BE2C (cell line): ENCODE results near the gene TNS3.

Experiments
- DNase-seq: peaks from one replicate; pipeline ENCODE4 v3.0.0-alpha.2; 2020
- H3K27me3 ChIP-seq: fragments of 250-450 bp; sonication (Bioruptor Pico); 2 replicates; pipeline ENCODE4 v1.5.1; 2020; ENCODE audit warnings: mild to moderate bottlenecking
- H3K36me3 ChIP-seq: fragments of 250-450 bp; sonication (Bioruptor Pico); 2 replicates; pipeline ENCODE4 v1.5.1; 2020; ENCODE audit warnings: mild to moderate bottlenecking
- H3K4me1 ChIP-seq: fragments of 250-450 bp; sonication (Bioruptor Pico); 2 replicates; pipeline ENCODE4 v1.5.1; 2020
- H3K4me3 ChIP-seq: 2 replicates; pipeline ENCODE4 v1.5.1; 2011; ENCODE audit warnings: low read depth, low read length
- H3K9me3 ChIP-seq: fragments of 250-450 bp; sonication (Bioruptor Pico); 2 replicates; pipeline ENCODE4 v1.5.1; 2020
- TF ChIP-seq, protein P1 (sequence below): IDR thresholded peaks from 2 replicates; pipeline ENCODE4 v1.5.1; 2012; ENCODE audit warnings: mild to moderate bottlenecking, low read depth, low read length

The TNS3 gene

GRCh38 chr7:47314248-47314647, 267.7 kb downstream of the TNS3 start:
- no peaks in the 10 kb centered on the region for H3K36me3 ChIP-seq

GRCh38 chr7:47313564-47313963, 268.3 kb downstream of the TNS3 start:
- TF ChIP-seq, protein P1, sequence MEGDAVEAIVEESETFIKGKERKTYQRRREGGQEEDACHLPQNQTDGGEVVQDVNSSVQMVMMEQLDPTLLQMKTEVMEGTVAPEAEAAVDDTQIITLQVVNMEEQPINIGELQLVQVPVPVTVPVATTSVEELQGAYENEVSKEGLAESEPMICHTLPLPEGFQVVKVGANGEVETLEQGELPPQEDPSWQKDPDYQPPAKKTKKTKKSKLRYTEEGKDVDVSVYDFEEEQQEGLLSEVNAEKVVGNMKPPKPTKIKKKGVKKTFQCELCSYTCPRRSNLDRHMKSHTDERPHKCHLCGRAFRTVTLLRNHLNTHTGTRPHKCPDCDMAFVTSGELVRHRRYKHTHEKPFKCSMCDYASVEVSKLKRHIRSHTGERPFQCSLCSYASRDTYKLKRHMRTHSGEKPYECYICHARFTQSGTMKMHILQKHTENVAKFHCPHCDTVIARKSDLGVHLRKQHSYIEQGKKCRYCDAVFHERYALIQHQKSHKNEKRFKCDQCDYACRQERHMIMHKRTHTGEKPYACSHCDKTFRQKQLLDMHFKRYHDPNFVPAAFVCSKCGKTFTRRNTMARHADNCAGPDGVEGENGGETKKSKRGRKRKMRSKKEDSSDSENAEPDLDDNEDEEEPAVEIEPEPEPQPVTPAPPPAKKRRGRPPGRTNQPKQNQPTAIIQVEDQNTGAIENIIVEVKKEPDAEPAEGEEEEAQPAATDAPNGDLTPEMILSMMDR, result no peak
- no peak overlapping the region for H3K4me3 ChIP-seq
- H3K4me1 ChIP-seq, result no peaks in the 10 kb centered on the region
- DNase-seq, result no peak
- no peaks in the 10 kb centered on the region for H3K36me3 ChIP-seq
- no peaks in the 10 kb centered on the region for H3K27me3 ChIP-seq
- no peaks in the 10 kb centered on the region for H3K9me3 ChIP-seq

More at GRCh38 chr7:47314248-47314647, 267.7 kb downstream of the TNS3 start:
- Histone ChIP-seq H3K4me1 (no peaks in the 10 kb centered on the region), H3K27me3 (no peaks in the 10 kb centered on the region), H3K4me3 (no peak overlapping the region), H3K9me3 (no peaks in the 10 kb centered on the region)
- no peak for DNase-seq
- TF ChIP-seq, protein P1, result no peak

DNA sequence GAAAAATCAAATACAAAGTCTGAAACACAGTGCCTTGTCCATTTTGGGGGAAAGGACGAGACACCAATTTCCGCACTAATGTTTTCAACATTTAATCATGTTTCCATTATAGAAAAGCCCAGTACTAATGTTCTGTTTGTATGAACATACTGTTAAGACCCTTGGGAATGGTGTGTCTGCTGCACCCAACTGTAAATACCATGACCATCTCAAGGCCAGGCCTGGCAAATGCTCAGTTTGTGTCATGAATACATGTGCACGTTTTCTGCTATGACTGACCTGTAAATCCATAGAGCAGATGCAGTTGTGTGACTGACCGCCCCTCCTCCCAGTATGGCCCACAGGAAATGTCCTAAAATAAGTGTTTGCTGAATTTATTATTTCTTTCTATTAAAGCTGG, 270.0 kb downstream of the TNS3 start:
- TF ChIP-seq, protein P1, result no peak
- Histone ChIP-seq H3K4me1 (no peaks in the 10 kb centered on the region), H3K27me3 (no peaks in the 10 kb centered on the region), H3K9me3 (no peaks in the 10 kb centered on the region), H3K4me3 (no peak overlapping the region), H3K36me3 (no peaks in the 10 kb centered on the region)
- DNase-seq, result no peak

DNA sequence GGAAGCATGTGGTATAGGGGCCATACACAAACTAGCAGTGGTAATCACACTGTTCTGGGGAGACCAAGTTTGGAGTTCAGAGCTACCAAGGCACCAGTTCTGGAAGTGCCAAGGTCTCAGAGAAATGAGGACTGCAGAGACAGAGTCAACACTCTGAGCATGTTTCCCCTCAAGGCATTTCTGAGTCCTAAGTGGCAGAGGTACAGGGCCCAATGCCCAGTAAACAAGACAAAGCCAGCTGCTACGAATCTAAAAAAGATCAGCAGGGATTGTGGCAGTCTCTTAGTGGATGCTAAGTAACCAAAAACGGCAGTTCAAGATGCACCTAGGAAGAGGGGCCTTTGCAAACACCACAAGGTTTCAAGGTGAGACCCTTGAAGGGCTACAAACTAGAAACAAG, 271.9 kb downstream of the TNS3 start:
- no peaks in the 10 kb centered on the region for H3K4me1 ChIP-seq
- H3K4me3 ChIP-seq, result no peak overlapping the region
- TF ChIP-seq, protein P1, result no peak
- no peaks in the 10 kb centered on the region for H3K9me3 ChIP-seq
- no peaks in the 10 kb centered on the region for H3K27me3 ChIP-seq
- no peak for DNase-seq
- no peaks in the 10 kb centered on the region for H3K36me3 ChIP-seq

- no peak for DNase-seq
- no peaks in the 10 kb centered on the region for H3K36me3 ChIP-seq
Observed at GRCh38 chr7:47308808-47309207, 273.1 kb downstream of the TNS3 start.

GRCh38 chr7:47307311-47307710, 274.6 kb downstream of the TNS3 start:
- Histone ChIP-seq H3K4me3 (no peak overlapping the region), H3K36me3 (no peaks in the 10 kb centered on the region), H3K27me3 (no peaks in the 10 kb centered on the region), H3K4me1 (no peaks in the 10 kb centered on the region), H3K9me3 (no peaks in the 10 kb centered on the region)
- no peak for DNase-seq
- TF ChIP-seq, protein P1, result no peak

More at GRCh38 chr7:47308808-47309207, 273.1 kb downstream of the TNS3 start:
- H3K4me3 ChIP-seq, result no peak overlapping the region
- no peaks in the 10 kb centered on the region for H3K9me3 ChIP-seq
- TF ChIP-seq, protein P1, result no peak
- H3K27me3 ChIP-seq, result no peaks in the 10 kb centered on the region
- H3K4me1 ChIP-seq, result no peaks in the 10 kb centered on the region
